Measurements from ENCODE around the gene MYH11.

- no peak for TF ChIP-seq POLR2A (IDR thresholded peaks at IDR 0.05)
- TF ChIP-seq, protein P1, sequence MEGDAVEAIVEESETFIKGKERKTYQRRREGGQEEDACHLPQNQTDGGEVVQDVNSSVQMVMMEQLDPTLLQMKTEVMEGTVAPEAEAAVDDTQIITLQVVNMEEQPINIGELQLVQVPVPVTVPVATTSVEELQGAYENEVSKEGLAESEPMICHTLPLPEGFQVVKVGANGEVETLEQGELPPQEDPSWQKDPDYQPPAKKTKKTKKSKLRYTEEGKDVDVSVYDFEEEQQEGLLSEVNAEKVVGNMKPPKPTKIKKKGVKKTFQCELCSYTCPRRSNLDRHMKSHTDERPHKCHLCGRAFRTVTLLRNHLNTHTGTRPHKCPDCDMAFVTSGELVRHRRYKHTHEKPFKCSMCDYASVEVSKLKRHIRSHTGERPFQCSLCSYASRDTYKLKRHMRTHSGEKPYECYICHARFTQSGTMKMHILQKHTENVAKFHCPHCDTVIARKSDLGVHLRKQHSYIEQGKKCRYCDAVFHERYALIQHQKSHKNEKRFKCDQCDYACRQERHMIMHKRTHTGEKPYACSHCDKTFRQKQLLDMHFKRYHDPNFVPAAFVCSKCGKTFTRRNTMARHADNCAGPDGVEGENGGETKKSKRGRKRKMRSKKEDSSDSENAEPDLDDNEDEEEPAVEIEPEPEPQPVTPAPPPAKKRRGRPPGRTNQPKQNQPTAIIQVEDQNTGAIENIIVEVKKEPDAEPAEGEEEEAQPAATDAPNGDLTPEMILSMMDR (IDR thresholded peaks at IDR 0.05): no peak
Observed at GRCh38 chr16:15665107-15665506, 191.7 kb downstream of the MYH11 start.

Measured in lower leg skin (tissue), 3 donors.